Measurements from ENCODE around the gene GRIN2D.

GRIN2D gene

GRCh38 chr19:48398375-48399235, 5.1 kb downstream of the GRIN2D start:
- DNase-seq = peak; percentile 92

GRCh38 chr19:48400018-48400742, 6.7 kb downstream of the GRIN2D start:
- peak; percentile 76 for DNase-seq

GRCh38 chr19:48401287-48401686, 7.8 kb downstream of the GRIN2D start:
- no peak for DNase-seq

GRCh38 chr19:48403606-48404005, 10.1 kb downstream of the GRIN2D start:
- DNase-seq = peak; percentile 48

- no peak for DNase-seq
Observed at GRCh38 chr19:48405010-48405659, 11.7 kb downstream of the GRIN2D start.

- no peak for DNase-seq
Observed at GRCh38 chr19:48405850-48406249, 12.4 kb downstream of the GRIN2D start.

GRCh38 chr19:48413879-48414587, 20.6 kb downstream of the GRIN2D start:
- DNase-seq = no peak

GRCh38 chr19:48415395-48415794, 21.9 kb downstream of the GRIN2D start:
- DNase-seq = peak; percentile 71

GRCh38 chr19:48415806-48416221, 22.3 kb downstream of the GRIN2D start:
- no peak for DNase-seq

- DNase-seq = no peak
Observed at GRCh38 chr19:48417421-48417820, 24.0 kb downstream of the GRIN2D start.

GRCh38 chr19:48418317-48419064, 25.0 kb downstream of the GRIN2D start:
- no peak for DNase-seq

- DNase-seq = peak; percentile 29
Observed at GRCh38 chr19:48419158-48419920, 25.9 kb downstream of the GRIN2D start.

GRCh38 chr19:48421548-48421947, 28.1 kb downstream of the GRIN2D start:
- peak; percentile 34 for DNase-seq

- no peak for DNase-seq
Observed at GRCh38 chr19:48424694-48425219, 31.3 kb downstream of the GRIN2D start.

- no peak for DNase-seq
Observed at GRCh38 chr19:48428670-48429069, 35.2 kb downstream of the GRIN2D start.

- no peak for DNase-seq
Observed at GRCh38 chr19:48433337-48433736, 39.9 kb downstream of the GRIN2D start.

- DNase-seq = no peak
Observed at GRCh38 chr19:48436586-48436985, 43.1 kb downstream of the GRIN2D start.

GRCh38 chr19:48441360-48442050, 48.0 kb downstream of the GRIN2D start:
- no peak for DNase-seq

- no peak for DNase-seq
Observed at GRCh38 chr19:48442116-48443035, 48.9 kb downstream of the GRIN2D start.
